C4-2B (cell line): Measurements from ENCODE around the gene MOV10L1.

Experiments
- ZFX ChIP-seq: fragments of 450-650 bp; IDR thresholded peaks from 2 replicates; pipeline ENCODE4 v1.6.1; 2017
- TF ChIP-seq, protein P1 (sequence below): fragments of 450-650 bp; conservative IDR thresholded peaks from 2 replicates; pipeline ENCODE4 v1.5.1; 2017; ENCODE audit warnings: mild to moderate bottlenecking

GRCh38 chr22:50121202-50121740, 31.5 kb downstream of the MOV10L1 start:
- TF ChIP-seq, protein P1, sequence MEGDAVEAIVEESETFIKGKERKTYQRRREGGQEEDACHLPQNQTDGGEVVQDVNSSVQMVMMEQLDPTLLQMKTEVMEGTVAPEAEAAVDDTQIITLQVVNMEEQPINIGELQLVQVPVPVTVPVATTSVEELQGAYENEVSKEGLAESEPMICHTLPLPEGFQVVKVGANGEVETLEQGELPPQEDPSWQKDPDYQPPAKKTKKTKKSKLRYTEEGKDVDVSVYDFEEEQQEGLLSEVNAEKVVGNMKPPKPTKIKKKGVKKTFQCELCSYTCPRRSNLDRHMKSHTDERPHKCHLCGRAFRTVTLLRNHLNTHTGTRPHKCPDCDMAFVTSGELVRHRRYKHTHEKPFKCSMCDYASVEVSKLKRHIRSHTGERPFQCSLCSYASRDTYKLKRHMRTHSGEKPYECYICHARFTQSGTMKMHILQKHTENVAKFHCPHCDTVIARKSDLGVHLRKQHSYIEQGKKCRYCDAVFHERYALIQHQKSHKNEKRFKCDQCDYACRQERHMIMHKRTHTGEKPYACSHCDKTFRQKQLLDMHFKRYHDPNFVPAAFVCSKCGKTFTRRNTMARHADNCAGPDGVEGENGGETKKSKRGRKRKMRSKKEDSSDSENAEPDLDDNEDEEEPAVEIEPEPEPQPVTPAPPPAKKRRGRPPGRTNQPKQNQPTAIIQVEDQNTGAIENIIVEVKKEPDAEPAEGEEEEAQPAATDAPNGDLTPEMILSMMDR = no peak
- TF ChIP-seq ZFX = no peak
